ENCODE data around the gene ZSCAN5B.
"Not testable (repeated sequence)": the region's sequence is repeated elsewhere in the genome, so short reads cannot be mapped to it uniquely, and the experiment has no call there.

GRCh38 chr19:56176310-56176709 lies 21.3 kb downstream of the ZSCAN5B start:
- TF ChIP-seq, protein P1, sequence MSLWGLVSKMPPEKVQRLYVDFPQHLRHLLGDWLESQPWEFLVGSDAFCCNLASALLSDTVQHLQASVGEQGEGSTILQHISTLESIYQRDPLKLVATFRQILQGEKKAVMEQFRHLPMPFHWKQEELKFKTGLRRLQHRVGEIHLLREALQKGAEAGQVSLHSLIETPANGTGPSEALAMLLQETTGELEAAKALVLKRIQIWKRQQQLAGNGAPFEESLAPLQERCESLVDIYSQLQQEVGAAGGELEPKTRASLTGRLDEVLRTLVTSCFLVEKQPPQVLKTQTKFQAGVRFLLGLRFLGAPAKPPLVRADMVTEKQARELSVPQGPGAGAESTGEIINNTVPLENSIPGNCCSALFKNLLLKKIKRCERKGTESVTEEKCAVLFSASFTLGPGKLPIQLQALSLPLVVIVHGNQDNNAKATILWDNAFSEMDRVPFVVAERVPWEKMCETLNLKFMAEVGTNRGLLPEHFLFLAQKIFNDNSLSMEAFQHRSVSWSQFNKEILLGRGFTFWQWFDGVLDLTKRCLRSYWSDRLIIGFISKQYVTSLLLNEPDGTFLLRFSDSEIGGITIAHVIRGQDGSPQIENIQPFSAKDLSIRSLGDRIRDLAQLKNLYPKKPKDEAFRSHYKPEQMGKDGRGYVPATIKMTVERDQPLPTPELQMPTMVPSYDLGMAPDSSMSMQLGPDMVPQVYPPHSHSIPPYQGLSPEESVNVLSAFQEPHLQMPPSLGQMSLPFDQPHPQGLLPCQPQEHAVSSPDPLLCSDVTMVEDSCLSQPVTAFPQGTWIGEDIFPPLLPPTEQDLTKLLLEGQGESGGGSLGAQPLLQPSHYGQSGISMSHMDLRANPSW (CRISPR knock-in tag; IDR thresholded peaks at IDR 0.05; ENCODE audit: borderline replicate concordance): not testable (repeated sequence)
- TF ChIP-seq, protein P2, sequence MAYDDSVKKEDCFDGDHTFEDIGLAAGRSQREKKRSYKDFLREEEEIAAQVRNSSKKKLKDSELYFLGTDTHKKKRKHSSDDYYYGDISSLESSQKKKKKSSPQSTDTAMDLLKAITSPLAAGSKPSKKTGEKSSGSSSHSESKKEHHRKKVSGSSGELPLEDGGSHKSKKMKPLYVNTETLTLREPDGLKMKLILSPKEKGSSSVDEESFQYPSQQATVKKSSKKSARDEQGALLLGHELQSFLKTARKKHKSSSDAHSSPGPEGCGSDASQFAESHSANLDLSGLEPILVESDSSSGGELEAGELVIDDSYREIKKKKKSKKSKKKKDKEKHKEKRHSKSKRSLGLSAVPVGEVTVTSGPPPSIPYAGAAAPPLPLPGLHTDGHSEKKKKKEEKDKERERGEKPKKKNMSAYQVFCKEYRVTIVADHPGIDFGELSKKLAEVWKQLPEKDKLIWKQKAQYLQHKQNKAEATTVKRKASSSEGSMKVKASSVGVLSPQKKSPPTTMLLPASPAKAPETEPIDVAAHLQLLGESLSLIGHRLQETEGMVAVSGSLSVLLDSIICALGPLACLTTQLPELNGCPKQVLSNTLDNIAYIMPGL (CRISPR knock-in tag; IDR thresholded peaks at IDR 0.05; ENCODE audit: borderline replicate concordance in 1 of 2, low read depth in 1 of 2): not testable (repeated sequence)
- TF ChIP-seq ZNF576 (CRISPR knock-in tag; IDR thresholded peaks at IDR 0.05); SMARCE1 (IDR thresholded peaks at IDR 0.05; ENCODE audit: borderline replicate concordance); HNF4G (IDR thresholded peaks at IDR 0.05; ENCODE audit: borderline replicate concordance, low read depth, low read length); HNF4G (CRISPR knock-in tag; IDR thresholded peaks at IDR 0.05; ENCODE audit: borderline replicate concordance, low read depth): not testable (repeated sequence)
